ENCODE measurements around the gene SLC6A18. TPM values are rescaled to one million over a fixed set of nuclear protein-coding genes. Genes with fewer than 3 reads are reported as not detected.

SLC6A18 gene
- total and polyA plus RNA-seq, 2 donors from 2014 or later: 1.5 TPM; not detected in 1

DNA sequence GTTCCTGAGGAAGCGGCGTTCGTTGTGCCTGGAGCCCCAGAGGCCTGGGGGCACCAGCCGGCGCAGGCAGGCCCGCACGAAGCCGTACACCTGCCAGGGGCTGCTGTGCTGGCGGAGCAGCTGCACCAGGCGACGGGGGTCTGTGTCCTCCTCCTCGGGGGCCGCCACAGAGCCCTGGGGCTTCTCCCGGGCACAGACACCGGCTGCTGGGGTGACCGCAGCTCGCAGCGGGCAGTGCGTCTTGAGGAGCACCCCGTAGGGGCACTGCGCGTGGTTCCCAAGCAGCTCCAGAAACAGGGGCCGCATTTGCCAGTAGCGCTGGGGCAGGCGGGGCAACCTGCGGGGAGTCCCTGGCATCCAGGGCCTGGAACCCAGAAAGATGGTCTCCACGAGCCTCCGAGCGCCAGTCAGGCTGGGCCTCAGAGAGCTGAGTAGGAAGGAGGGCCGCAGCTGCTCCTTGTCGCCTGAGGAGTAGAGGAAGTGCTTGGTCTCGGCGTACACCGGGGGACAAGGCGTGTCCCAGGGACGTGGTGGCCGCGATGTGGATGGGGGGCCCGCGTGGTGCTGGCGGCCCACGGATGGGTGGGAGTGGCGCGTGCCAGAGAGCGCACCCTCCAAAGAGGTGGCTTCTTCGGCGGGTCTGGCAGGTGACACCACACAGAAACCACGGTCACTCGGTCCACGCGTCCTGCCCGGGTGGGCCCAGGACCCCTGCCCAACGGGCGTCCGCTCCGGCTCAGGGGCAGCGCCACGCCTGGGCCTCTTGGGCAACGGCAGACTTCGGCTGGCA lies 68.4 kb downstream of the SLC6A18 start:
- DNase-seq: peak in 2 of 5 donors; percentile 44 to 49
- Histone ChIP-seq H3K9ac (ENCODE audit: low read length in 3 of 3) (no peak overlapping the region), H3K9me3 (ENCODE audit: control insufficient read depth in 2 of 3, insufficient read depth in 1 of 3, low read length in 3 of 3) (no peaks in the 10 kb centered on the region), H3K36me3 (ENCODE audit: control insufficient read depth in 2 of 3, insufficient read depth in 3 of 3, low read length in 3 of 3) (no peaks in the 10 kb centered on the region), H3K4me3 (ENCODE audit: low read length in 3 of 3) (no peak overlapping the region), H3K27me3 (ENCODE audit: control insufficient read depth, insufficient read depth, low read length) (peaks cover 5% of the 10 kb centered on the region), H3K4me1 (ENCODE audit: control insufficient read depth in 2 of 3, insufficient read depth in 2 of 3, low read depth in 1 of 3, low read length in 3 of 3) (peaks cover 0 to 2% (median 0%) of the 10 kb centered on the region in 3 donors), H3K27ac (ENCODE audit: low read depth in 2 of 2, low read length in 2 of 2) (no peak overlapping the region)
- intact Hi-C loops (cut with DNase I): no loop called here
- no peak for FAIRE-seq
- TF ChIP-seq, protein P1, sequence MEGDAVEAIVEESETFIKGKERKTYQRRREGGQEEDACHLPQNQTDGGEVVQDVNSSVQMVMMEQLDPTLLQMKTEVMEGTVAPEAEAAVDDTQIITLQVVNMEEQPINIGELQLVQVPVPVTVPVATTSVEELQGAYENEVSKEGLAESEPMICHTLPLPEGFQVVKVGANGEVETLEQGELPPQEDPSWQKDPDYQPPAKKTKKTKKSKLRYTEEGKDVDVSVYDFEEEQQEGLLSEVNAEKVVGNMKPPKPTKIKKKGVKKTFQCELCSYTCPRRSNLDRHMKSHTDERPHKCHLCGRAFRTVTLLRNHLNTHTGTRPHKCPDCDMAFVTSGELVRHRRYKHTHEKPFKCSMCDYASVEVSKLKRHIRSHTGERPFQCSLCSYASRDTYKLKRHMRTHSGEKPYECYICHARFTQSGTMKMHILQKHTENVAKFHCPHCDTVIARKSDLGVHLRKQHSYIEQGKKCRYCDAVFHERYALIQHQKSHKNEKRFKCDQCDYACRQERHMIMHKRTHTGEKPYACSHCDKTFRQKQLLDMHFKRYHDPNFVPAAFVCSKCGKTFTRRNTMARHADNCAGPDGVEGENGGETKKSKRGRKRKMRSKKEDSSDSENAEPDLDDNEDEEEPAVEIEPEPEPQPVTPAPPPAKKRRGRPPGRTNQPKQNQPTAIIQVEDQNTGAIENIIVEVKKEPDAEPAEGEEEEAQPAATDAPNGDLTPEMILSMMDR (IDR thresholded peaks at IDR 0.05; ENCODE audit: borderline replicate concordance, extremely low read depth, insufficient read depth): no peak

DNA sequence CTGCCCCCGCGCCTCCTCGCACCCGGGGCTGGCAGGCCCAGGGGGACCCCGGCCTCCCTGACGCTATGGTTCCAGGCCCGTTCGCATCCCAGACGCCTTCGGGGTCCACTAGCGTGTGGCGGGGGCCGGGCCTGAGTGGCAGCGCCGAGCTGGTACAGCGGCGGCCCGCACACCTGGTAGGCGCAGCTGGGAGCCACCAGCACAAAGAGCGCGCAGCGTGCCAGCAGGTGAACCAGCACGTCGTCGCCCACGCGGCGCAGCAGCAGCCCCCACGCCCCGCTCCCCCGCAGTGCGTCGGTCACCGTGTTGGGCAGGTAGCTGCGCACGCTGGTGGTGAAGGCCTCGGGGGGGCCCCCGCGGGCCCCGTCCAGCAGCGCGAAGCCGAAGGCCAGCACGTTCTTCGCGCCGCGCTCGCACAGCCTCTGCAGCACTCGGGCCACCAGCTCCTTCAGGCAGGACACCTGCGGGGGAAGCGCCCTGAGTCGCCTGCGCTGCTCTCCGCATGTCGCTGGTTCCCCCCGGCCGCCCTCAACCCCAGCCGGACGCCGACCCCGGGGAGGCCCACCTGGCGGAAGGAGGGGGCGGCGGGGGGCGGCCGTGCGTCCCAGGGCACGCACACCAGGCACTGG lies 69.1 kb downstream of the SLC6A18 start:
- TF ChIP-seq, protein P1 (IDR thresholded peaks at IDR 0.05; ENCODE audit: borderline replicate concordance, extremely low read depth, insufficient read depth): no peak
- no peaks in the 10 kb centered on the region for H3K9me3 ChIP-seq (ENCODE audit: control insufficient read depth in 2 of 3, insufficient read depth in 1 of 3, low read length in 3 of 3)
- intact Hi-C loops (cut with DNase I): no loop called here
- H3K9ac ChIP-seq (ENCODE audit: low read length in 3 of 3): no peak overlapping the region
- no peaks in the 10 kb centered on the region for H3K36me3 ChIP-seq (ENCODE audit: control insufficient read depth in 2 of 3, insufficient read depth in 3 of 3, low read length in 3 of 3)
- peaks cover 5% of the 10 kb centered on the region for H3K27me3 ChIP-seq (ENCODE audit: control insufficient read depth, insufficient read depth, low read length)
- FAIRE-seq: no peak
- no peak overlapping the region for H3K4me3 ChIP-seq (ENCODE audit: low read length in 3 of 3)
- peaks cover 0 to 2% (median 0%) of the 10 kb centered on the region in 3 donors for H3K4me1 ChIP-seq (ENCODE audit: control insufficient read depth in 2 of 3, insufficient read depth in 2 of 3, low read depth in 1 of 3, low read length in 3 of 3)
- H3K27ac ChIP-seq (ENCODE audit: low read depth in 2 of 2, low read length in 2 of 2): no peak overlapping the region
- DNase-seq: peak in 4 of 5 donors; percentile 33 to 70 (median 44)

DNA sequence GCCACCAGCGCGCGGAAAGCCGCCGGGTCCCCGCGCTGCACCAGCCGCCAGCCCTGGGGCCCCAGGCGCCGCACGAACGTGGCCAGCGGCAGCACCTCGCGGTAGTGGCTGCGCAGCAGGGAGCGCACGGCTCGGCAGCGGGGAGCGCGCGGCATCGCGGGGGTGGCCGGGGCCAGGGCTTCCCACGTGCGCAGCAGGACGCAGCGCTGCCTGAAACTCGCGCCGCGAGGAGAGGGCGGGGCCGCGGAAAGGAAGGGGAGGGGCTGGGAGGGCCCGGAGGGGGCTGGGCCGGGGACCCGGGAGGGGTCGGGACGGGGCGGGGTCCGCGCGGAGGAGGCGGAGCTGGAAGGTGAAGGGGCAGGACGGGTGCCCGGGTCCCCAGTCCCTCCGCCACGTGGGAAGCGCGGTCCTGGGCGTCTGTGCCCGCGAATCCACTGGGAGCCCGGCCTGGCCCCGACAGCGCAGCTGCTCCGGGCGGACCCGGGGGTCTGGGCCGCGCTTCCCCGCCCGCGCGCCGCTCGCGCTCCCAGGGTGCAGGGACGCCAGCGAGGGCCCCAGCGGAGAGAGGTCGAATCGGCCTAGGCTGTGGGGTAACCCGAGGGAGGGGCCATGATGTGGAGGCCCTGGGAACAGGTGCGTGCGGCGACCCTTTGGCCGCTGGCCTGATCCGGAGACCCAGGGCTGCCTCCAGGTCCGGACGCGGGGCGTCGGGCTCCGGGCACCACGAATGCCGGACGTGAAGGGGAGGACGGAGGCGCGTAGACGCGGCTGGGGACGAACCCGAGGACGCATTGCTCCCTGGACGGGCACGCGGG lies 69.9 kb downstream of the SLC6A18 start, which contains the start of gene TERT:
Gene TERT, minus strand, starts transcription at position 234 of the 815 bp plus-strand sequence. Its CDS starts 79 bp downstream, at position 155.
- intact Hi-C loops (cut with DNase I): no loop called here

More for the DNA sequence above, 69.9 kb downstream of the SLC6A18 start, which contains the start of gene TERT:
- FAIRE-seq: no peak
- Histone ChIP-seq H3K4me1 (ENCODE audit: control insufficient read depth in 2 of 3, insufficient read depth in 2 of 3, low read depth in 1 of 3, low read length in 3 of 3) (peaks cover 0 to 2% (median 0%) of the 10 kb centered on the region in 3 donors), H3K4me3 (ENCODE audit: low read length in 3 of 3) (no peak within 1 kb of the TSS), H3K27ac (ENCODE audit: low read depth in 2 of 2, low read length in 2 of 2) (no peak within 1 kb of the TSS), H3K9ac (ENCODE audit: low read length in 3 of 3) (no peak within 1 kb of the TSS), H3K9me3 (ENCODE audit: control insufficient read depth in 2 of 3, insufficient read depth in 1 of 3, low read length in 3 of 3) (no peaks in the 10 kb centered on the region), H3K36me3 (ENCODE audit: control insufficient read depth in 2 of 3, insufficient read depth in 3 of 3, low read length in 3 of 3) (no peaks in the 10 kb centered on the region), H3K27me3 (ENCODE audit: control insufficient read depth, insufficient read depth, low read length) (peaks cover 5% of the 10 kb centered on the region)
- peak; percentile 24 to 80 (median 53) for DNase-seq
- TF ChIP-seq, protein P1 (IDR thresholded peaks at IDR 0.05; ENCODE audit: borderline replicate concordance, extremely low read depth, insufficient read depth): no peak

Measured in kidney (tissue), 14 donors.